ENCODE results near the gene FBXW8. TPM values are rescaled to one million over a fixed set of nuclear protein-coding genes. Genes with fewer than 3 reads are reported as not detected.

Gene FBXW8
- total RNA-seq, 1 donor from 2014 or later, result 7.3 TPM

- Mint-ChIP-seq H3K27ac (no peak overlapping the region), H3K4me3 (no peak overlapping the region), H3K4me1 (ENCODE audit: low read depth) (peaks cover 7% of the 10 kb centered on the region), H3K27me3 (ENCODE audit: insufficient read depth) (peaks cover 6% of the 10 kb centered on the region), H3K36me3 (ENCODE audit: low read depth) (peaks cover 31% of the 10 kb centered on the region), H3K9me3 (no peaks in the 10 kb centered on the region)
- intact Hi-C loops (cut with micrococcal nuclease), result no loop called here
- no peak for DNase-seq (ENCODE audit: low spot score)
Observed at GRCh38 chr12:116933512-116934246, 22.9 kb downstream of the FBXW8 start.

DNA sequence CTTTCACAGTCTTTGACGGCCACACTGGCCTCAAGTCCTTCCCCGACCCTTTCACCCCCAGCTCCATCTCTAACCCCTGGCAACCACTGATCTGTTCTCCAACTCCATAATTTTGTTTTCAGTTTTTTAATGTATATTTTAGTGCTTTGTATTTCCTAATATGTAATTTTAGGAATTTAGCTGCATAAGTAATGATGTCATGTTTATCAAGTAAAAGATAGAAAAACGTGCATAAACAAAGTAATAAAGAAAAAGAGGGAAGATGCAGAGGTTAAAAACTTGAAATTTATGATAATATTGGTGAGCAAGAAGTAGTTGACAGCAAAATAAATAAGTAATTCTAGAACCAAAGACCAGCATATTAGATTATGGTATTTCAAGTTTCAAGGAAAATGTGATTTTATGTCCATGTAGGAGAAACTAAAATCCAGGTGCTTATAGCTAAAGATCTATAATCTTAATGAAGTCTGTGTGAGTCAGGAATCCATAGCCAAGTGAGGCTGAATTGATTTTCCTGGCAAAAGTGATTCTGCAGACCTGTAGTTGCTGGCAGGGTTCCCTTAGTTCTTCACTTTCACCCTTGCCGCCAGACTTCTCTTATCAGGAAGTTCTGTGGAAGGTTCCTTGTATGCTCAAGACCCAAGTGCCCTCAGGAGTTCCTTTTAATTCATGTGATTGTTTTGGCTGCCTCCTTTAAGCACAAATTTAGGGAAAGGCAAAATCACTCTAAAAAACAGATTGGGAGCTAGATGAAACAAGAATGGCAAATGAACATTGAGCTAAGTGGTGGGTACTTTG, 24.4 kb downstream of the FBXW8 start:
- Mint-ChIP-seq H3K27me3 (ENCODE audit: insufficient read depth) (peaks cover 6% of the 10 kb centered on the region), H3K27ac (no peak overlapping the region)

GRCh38 chr12:116937640-116938039, 26.9 kb downstream of the FBXW8 start:
- no peaks in the 10 kb centered on the region for H3K4me1 Mint-ChIP-seq (ENCODE audit: low read depth)
- no peak for DNase-seq (ENCODE audit: low spot score)
- no peak overlapping the region for H3K4me3 Mint-ChIP-seq
- H3K27ac Mint-ChIP-seq, result no peak overlapping the region
- H3K9me3 Mint-ChIP-seq, result no peaks in the 10 kb centered on the region
- peaks cover 6% of the 10 kb centered on the region for H3K27me3 Mint-ChIP-seq (ENCODE audit: insufficient read depth)
- H3K36me3 Mint-ChIP-seq (ENCODE audit: low read depth), result peaks cover 16% of the 10 kb centered on the region
- intact Hi-C loops (cut with micrococcal nuclease), result no loop called here

More for the DNA sequence above, 24.4 kb downstream of the FBXW8 start:
- peaks cover 7% of the 10 kb centered on the region for H3K4me1 Mint-ChIP-seq (ENCODE audit: low read depth)
- DNase-seq (ENCODE audit: low spot score), result no peak
- H3K9me3 Mint-ChIP-seq, result no peaks in the 10 kb centered on the region
- peaks cover 26% of the 10 kb centered on the region for H3K36me3 Mint-ChIP-seq (ENCODE audit: low read depth)
- H3K4me3 Mint-ChIP-seq, result no peak overlapping the region
- intact Hi-C loops (cut with micrococcal nuclease), result no loop called here

DNA sequence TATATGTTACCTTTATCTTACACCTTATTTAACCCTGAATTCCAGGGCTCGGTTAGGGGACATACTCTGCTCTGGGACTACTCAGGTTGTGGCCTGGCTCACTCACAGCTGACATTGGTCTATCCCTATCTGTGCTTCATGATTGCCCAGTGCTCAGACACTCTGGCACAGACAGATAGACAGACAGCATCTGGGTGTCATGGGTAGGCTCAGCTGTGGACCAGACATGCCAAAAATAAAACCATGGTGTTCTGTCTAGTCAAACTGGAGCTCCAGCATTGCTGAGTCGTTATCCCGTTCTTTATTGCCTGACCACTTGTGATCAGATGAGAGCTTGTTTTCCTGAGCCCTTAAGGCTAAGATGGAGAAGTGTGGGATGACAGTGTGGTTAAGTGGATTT, 29.0 kb downstream of the FBXW8 start:
- Mint-ChIP-seq H3K36me3 (ENCODE audit: low read depth) (peaks cover 28% of the 10 kb centered on the region), H3K9me3 (peaks cover 13% of the 10 kb centered on the region), H3K4me3 (no peak overlapping the region), H3K27ac (no peak overlapping the region), H3K27me3 (ENCODE audit: insufficient read depth) (peaks cover 9% of the 10 kb centered on the region), H3K4me1 (ENCODE audit: low read depth) (no peaks in the 10 kb centered on the region)
- DNase-seq (ENCODE audit: low spot score), result no peak
- intact Hi-C loops (cut with micrococcal nuclease), result no loop called here

DNA sequence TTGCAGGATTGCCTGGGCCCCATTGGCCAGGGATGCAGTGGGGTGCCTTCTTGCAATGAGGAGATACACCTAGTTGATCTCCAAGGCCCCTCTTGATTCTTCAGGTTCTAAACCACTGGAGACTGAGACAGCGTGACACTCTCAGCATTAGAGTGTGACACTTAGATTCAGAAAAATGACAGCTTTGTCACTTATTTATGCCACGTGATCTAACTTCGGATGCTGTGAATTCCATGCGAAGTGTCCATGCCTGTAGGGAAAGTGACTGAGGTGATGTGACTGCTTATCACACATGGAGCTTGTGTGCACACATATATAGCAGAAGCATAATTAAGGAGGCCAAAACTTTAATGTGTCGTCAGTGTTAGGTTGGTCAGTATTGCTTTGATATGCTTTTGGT, 30.4 kb downstream of the FBXW8 start:
- Mint-ChIP-seq H3K27ac (no peak overlapping the region), H3K4me1 (ENCODE audit: low read depth) (no peaks in the 10 kb centered on the region), H3K4me3 (no peak overlapping the region), H3K36me3 (ENCODE audit: low read depth) (peaks cover 29% of the 10 kb centered on the region), H3K27me3 (ENCODE audit: insufficient read depth) (peaks cover 5% of the 10 kb centered on the region), H3K9me3 (peaks cover 13% of the 10 kb centered on the region)
- no peak for DNase-seq (ENCODE audit: low spot score)
- intact Hi-C loops (cut with micrococcal nuclease), result no loop called here

GRCh38 chr12:116943419-116944372, 32.9 kb downstream of the FBXW8 start:
- no peak for DNase-seq (ENCODE audit: low spot score)
- no peak overlapping the region for H3K4me3 Mint-ChIP-seq
- no peaks in the 10 kb centered on the region for H3K4me1 Mint-ChIP-seq (ENCODE audit: low read depth)

DNA sequence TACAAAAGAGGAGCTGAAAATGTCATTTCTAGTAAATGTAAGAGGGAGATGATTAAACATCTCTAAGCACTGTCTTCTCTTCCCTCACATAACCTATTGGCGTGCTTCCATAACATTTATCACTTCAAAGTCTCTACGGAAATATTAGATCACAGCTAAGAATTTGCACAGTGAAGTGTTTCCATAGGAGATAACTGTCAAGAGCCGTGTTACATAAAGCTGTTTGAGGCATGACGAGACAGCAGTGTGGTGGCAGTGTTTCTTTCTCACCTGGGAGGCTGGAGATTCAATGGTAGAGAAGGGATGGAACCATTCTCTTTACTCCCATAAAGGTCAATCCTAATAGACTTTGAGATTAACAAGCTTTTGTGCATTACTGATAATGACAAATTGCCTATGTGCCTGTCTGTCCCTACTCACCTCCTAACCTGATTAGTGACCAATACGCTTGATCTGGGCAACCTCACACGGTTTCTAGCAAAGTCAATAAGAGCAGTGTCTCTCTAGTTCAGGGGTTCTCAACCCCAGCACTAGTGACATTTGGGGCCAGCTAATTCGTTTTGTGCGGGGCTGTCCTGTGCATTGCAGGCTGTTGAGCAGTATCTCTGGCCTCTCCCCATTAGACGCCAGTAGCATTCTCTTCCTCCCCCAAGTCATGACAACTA, 35.3 kb downstream of the FBXW8 start:
- Mint-ChIP-seq H3K4me3 (no peak overlapping the region), H3K36me3 (ENCODE audit: low read depth) (peaks cover 35% of the 10 kb centered on the region), H3K27me3 (ENCODE audit: insufficient read depth) (peaks cover 2% of the 10 kb centered on the region), H3K9me3 (peaks cover 13% of the 10 kb centered on the region), H3K27ac (no peak overlapping the region), H3K4me1 (ENCODE audit: low read depth) (no peaks in the 10 kb centered on the region)
- intact Hi-C loops (cut with micrococcal nuclease), result no loop called here
- no peak for DNase-seq (ENCODE audit: low spot score)

More at GRCh38 chr12:116943419-116944372, 32.9 kb downstream of the FBXW8 start:
- peaks cover 13% of the 10 kb centered on the region for H3K9me3 Mint-ChIP-seq
- peaks cover 31% of the 10 kb centered on the region for H3K36me3 Mint-ChIP-seq (ENCODE audit: low read depth)
- intact Hi-C loops (cut with micrococcal nuclease), result no loop called here
- no peak overlapping the region for H3K27ac Mint-ChIP-seq
- peaks cover 2% of the 10 kb centered on the region for H3K27me3 Mint-ChIP-seq (ENCODE audit: insufficient read depth)

- intact Hi-C loops (cut with micrococcal nuclease), result no loop called here
- Mint-ChIP-seq H3K4me1 (ENCODE audit: low read depth) (no peaks in the 10 kb centered on the region), H3K36me3 (ENCODE audit: low read depth) (peaks cover 33% of the 10 kb centered on the region), H3K27me3 (ENCODE audit: insufficient read depth) (peaks cover under 1% of the 10 kb centered on the region), H3K9me3 (peaks cover 10% of the 10 kb centered on the region), H3K4me3 (no peak overlapping the region), H3K27ac (no peak overlapping the region)
- DNase-seq (ENCODE audit: low spot score), result no peak
Observed at GRCh38 chr12:116948298-116948697, 37.5 kb downstream of the FBXW8 start.

DNA sequence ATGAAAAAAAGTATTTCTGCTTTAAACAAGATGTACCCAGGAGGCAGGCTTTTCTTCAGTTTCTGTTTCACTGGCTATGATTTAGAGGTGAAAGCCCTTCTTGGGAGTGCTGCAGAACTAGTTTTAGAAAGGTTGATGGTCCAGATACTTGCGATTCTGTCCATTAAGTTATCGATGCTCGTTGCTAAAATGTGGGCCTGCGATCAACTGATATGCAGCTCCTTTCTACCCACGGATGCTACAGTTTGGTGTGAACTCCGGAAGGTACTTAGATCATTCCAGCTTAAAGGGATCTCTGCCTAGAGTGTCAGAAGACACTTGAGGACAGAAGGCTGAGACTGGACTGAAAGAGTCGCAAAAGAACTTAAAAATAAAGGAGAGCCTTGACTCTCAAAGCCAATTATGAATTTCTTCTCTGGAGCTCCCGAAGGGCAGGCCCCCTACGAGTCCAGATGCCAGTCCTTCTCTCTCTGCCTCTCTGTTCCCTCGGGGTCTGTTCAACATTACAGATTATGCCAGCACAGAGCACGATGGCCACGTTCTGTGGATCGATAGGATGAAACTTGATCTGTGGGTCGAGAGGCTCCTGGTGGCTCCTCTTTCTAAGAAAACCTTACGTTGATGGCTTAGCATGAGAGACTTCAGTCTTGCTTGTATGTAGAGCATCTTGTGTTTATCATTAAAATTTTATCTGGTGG, 40.0 kb downstream of the FBXW8 start:
- intact Hi-C loops (cut with micrococcal nuclease), result no loop called here
- Mint-ChIP-seq H3K27ac (no peak overlapping the region), H3K4me1 (ENCODE audit: low read depth) (peaks cover 5% of the 10 kb centered on the region), H3K27me3 (ENCODE audit: insufficient read depth) (no peaks in the 10 kb centered on the region), H3K36me3 (ENCODE audit: low read depth) (peaks cover 24% of the 10 kb centered on the region), H3K4me3 (no peak overlapping the region), H3K9me3 (no peaks in the 10 kb centered on the region)
- no peak for DNase-seq (ENCODE audit: low spot score)

DNA sequence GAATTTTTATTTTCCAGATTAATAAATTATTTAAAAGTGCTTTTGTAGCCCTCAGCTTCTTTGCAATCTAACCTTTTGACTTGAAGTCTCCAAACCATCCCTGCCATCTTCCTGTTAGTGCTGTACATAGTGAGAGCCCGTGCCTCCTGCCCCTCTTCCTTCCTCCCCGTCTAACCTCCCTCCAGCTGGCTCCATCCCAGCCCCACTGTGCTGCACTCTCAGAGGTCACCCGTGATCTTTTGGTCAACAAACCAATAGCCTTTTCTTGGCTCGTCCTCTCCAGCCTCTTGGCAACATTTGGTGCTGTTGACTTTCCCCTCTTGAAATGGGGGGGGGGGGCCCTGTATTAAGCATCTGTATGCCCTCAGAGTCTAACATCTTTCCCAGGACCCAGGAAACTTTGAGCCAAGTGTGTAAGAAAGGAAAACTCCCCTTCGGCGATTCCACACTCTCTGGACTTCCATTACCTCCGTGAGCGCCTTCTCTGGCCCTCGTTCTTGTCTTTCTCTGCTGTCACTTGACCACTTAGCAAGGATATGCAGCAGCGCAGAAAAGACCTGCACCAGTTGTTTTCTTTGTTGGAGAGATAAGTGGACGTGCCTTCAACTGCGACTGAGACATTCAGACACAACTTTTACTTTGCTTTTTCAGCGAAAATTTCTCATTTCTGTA, 44.1 kb downstream of the FBXW8 start:
- no peaks in the 10 kb centered on the region for H3K9me3 Mint-ChIP-seq
- no peak overlapping the region for H3K4me3 Mint-ChIP-seq
- peaks cover 26% of the 10 kb centered on the region for H3K4me1 Mint-ChIP-seq (ENCODE audit: low read depth)
- intact Hi-C loops (cut with micrococcal nuclease), result loop anchor here (1.0 kb wide), 1 partner anchor 252 kb away; no protein-coding TSS in a partner anchor
- no peaks in the 10 kb centered on the region for H3K27me3 Mint-ChIP-seq (ENCODE audit: insufficient read depth)
- H3K36me3 Mint-ChIP-seq (ENCODE audit: low read depth), result peaks cover 16% of the 10 kb centered on the region
- H3K27ac Mint-ChIP-seq, result no peak overlapping the region
- DNase-seq (ENCODE audit: low spot score), result no peak

GRCh38 chr12:116955382-116956021, 44.8 kb downstream of the FBXW8 start:
- DNase-seq (ENCODE audit: low spot score), result no peak
- peaks cover 32% of the 10 kb centered on the region for H3K4me1 Mint-ChIP-seq (ENCODE audit: low read depth)
- no peaks in the 10 kb centered on the region for H3K27me3 Mint-ChIP-seq (ENCODE audit: insufficient read depth)
- intact Hi-C loops (cut with micrococcal nuclease), result loop anchor here (1.0 kb wide), 1 partner anchor 252 kb away; no protein-coding TSS in a partner anchor
- no peak overlapping the region for H3K4me3 Mint-ChIP-seq
- H3K9me3 Mint-ChIP-seq, result no peaks in the 10 kb centered on the region
- peaks cover 14% of the 10 kb centered on the region for H3K36me3 Mint-ChIP-seq (ENCODE audit: low read depth)
- H3K27ac Mint-ChIP-seq, result no peak overlapping the region

Measured in activated T-helper 1 cell treated with anti-CD3 and anti-CD28 coated beads, Interleukin-12 subunit alpha, Interleukin-12 subunit beta, Interleukin-2, Interleukin-4 antibody, amounts not matched to agents 30 ng/mL and 10 ng/mL and 1 ng/mL, durations not matched to agents 14 hours and 24 hours and 36 hours (primary cell).